Right lobe of liver (tissue), 4 donors: ENCODE data around the gene TBC1D25.

ENCODE experiments used
- POLR2A ChIP-seq: fragments of 450-650 bp; IDR thresholded peaks from one replicate; pipeline ENCODE4 v1.6.1; 2017; ENCODE audit warnings: antibody characterized with exemption, mild to moderate bottlenecking
- TF ChIP-seq, protein P1 (sequence below), 4 donors: fragments of 200-600 bp in 3 of 4; fragments of 450-650 bp in 1 of 4; IDR thresholded peaks; one replicate each; pipeline versions ENCODE4 v1.5.1 to v1.8.0; 2016 to 2022; ENCODE audit warnings: antibody characterized with exemption in 4 of 4, mild to moderate bottlenecking in 2 of 4
- donor health status: DM: no; HTN: no; CAD: no.
- donor health status: DM: no; HTN: no; CAD: no.
- donor health status: DM: no; HTN: yes; CAD: no.

DNA sequence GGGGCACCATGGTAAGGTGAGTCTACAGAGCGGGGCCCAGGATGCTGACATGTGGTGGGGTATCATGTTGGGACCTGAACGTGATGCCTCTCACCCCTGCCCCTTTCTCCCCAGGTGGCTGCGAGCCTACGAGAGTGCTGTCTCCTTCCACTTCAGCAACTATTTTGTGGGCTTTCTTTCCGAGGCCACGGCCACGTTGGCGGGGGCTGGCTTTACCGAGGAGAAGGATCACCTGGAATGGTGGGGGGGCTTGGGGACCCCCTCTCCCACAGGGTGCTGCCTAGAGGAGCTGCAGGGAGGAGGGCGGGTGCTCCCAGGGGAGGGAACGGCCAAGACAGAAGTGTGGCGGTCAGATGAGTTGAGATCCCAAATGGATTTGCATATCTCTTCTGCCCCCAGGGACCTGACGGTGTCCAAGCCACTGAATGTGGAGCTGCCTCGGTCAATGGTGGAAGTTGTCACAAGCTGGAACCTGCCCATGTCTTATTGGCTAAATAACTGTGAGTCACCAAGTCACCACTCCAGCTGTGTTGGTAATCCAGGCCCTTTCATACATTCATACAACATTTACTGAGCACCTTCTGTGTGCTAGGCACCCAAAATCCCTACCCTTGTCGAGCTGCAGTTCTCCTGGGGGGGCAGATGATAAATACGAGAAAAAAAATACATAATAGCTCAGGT lies 25.2 kb upstream of the TBC1D25 start:
- TF ChIP-seq, protein P1, sequence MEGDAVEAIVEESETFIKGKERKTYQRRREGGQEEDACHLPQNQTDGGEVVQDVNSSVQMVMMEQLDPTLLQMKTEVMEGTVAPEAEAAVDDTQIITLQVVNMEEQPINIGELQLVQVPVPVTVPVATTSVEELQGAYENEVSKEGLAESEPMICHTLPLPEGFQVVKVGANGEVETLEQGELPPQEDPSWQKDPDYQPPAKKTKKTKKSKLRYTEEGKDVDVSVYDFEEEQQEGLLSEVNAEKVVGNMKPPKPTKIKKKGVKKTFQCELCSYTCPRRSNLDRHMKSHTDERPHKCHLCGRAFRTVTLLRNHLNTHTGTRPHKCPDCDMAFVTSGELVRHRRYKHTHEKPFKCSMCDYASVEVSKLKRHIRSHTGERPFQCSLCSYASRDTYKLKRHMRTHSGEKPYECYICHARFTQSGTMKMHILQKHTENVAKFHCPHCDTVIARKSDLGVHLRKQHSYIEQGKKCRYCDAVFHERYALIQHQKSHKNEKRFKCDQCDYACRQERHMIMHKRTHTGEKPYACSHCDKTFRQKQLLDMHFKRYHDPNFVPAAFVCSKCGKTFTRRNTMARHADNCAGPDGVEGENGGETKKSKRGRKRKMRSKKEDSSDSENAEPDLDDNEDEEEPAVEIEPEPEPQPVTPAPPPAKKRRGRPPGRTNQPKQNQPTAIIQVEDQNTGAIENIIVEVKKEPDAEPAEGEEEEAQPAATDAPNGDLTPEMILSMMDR (IDR thresholded peaks at IDR 0.05) = no peak
- TF ChIP-seq POLR2A = no peak
